GM18499 (cell line): Measurements from ENCODE around the gene PYURF.

Experiments
- ATAC-seq: cut with Tn5 transposase; IDR thresholded peaks from one replicate; pipeline ENCODE4 v1.9.1; 2021; ENCODE audit warnings: moderate number of reproducible peaks; ENCODE audit not compliant: insufficient read depth, unreplicated experiment

Gene PYURF

GRCh38 chr4:88514557-88515511, 8.7 kb downstream of the PYURF start:
- ATAC-seq = no peak

DNA sequence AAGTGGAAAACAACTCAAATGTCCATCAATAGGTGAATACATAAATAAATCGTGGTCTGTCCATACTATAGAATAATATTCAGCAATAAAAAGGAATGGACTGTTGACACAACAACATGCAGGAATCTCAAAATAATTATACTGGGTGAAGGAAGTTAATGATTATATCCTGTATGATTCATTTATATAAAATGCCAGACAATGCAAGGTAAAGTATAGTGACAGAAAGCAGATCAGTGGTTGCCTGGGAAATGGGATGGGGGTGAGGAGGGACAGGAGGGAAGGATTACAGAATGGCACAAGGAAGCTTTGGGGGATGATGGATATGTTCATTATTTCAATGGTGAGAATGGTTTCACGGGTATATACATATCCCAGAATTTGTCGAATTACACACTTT, 12.3 kb downstream of the PYURF start:
- ATAC-seq = no peak

DNA sequence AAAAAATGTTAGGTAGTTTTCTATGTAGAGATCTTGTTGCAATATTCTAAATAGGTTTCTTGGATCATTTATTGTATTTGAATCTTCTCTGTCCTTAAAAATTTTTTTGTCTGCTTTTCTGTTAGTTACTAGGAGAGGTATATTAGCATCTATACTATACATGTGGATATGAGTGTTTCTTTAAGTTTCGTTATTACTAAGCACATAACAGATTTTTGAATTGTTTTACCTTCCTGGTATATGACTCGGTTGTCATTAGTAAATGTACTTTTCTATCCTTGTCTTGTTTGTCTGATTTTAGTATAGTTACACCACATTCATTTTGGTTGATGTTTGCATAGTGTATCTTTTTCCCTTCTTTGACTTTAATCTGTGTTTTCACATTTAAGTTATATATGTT, 20.2 kb downstream of the PYURF start:
- no peak for ATAC-seq

- no peak for ATAC-seq
These were observed 25.6 kb downstream of the PYURF start for GRCh38 chr4:88497859-88498409.

DNA sequence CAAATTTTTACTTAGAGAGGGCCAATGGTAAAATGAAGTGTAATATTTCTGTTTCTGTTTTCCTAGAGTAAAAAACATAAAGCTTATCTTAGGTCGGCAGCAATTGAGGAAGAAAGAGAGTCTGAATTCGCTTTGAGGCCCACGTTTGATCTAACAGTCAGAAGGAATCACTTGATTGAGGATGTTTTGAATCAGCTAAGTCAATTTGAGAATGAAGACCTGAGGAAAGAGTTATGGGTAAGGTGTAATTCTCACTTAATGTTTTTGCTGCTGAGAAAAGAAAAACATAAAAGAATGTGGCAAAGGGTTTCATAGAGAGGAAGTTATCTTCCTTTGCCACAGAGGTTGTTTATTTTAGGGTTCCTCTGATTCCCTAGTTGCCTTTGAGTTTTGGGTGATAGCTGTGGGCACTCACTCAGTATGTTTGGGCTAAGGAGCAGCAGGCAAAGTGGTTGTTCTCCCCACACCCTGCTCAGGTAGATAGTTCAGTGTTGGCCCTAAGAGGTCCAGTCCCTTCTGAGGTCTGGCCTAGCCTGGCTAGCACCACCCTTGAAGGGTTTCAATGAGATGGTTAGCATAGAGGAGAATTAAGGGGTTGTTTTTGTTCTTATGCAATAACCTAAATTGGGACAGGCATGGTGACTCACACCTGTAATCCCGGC, 34.3 kb downstream of the PYURF start:
- no peak for ATAC-seq

DNA sequence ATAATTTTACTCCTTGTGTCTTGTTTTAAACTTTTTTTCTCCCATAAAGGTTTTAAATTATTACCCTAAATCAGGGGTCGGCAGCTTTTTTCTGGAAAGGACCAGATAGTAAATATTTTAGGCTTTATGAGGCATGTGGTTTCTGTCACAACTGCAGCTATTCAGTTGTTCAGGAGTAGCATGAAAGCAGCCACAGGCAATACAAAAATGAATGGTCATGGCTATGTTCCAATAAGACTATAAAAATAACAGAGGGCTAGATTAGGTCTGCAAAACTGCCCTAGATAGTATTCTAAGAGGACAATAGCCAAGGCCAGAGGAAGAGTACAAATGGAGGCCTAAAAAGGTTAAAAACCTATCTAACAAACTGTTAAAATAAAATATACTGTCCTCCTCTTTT, 42.0 kb downstream of the PYURF start:
- ATAC-seq = no peak

GRCh38 chr4:88478247-88478646, 45.3 kb downstream of the PYURF start:
- ATAC-seq = no peak

DNA sequence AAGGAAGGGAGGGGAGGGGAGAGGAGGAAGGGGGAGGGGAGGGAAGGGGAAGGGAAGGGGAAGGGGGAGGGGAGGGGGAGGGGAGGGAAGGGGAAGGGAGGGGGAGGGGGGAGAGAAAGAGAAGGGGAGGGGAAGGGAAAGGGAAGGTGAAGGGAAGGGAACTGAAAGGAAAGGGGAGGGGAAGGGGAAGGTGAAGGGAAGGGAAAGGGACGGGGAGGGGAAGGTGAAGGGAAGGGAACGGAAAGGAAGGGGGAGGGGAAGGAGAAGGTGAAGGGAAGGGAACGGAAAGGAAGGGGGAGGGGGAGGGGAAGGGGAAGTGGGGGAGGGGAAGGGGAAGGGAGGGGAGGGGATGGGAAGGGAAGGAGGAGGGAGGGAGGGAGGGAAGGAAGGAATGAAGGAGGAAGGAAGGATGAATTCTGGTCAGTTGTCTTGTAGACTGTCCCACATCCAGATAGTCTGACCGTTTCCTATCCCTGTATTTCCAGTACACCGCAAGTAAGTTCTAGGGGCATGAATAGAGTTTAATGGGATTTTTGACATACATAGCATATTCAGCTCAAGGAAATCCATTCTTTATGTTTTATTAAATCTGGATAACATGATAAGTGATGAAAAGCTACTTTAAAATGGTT, 46.2 kb downstream of the PYURF start:
- ATAC-seq = no peak
